ENCODE data around the gene BPIFB2. TPM values are rescaled to one million over a fixed set of nuclear protein-coding genes. Genes with fewer than 3 reads are reported as not detected.

BPIFB2 gene
- total and polyA plus RNA-seq, 10 of the 15 experiments (the other 5 are each of a cell fraction or from before 2014, with no cell fraction given): not detected

GRCh38 chr20:33026072-33026778 is 18.7 kb downstream of the BPIFB2 start:
- ChIA-PET RAD21 (ENCODE audit: unreplicated experiment) (no interaction called here), CTCF (no interaction called here), SMC1A (ENCODE audit: uncharacterized antibody, unreplicated experiment) (no interaction called here), POLR2A (no interaction called here)
- no peak for TF ChIP-seq REST (IDR thresholded peaks at IDR 0.05; ENCODE audit: low read depth, low read length)
- TF ChIP-seq HDGF (IDR thresholded peaks at IDR 0.05): no peak
- TF ChIP-seq YBX1 (IDR thresholded peaks at IDR 0.05): no peak
- no peak for TF ChIP-seq ETV6 (conservative IDR thresholded peaks at IDR 0.05 in 1 of 2, IDR thresholded peaks at IDR 0.05 in 1 of 2; ENCODE audit: borderline replicate concordance in 1 of 2, low read depth in 1 of 2)
- no peak for TF ChIP-seq RFX5 (IDR thresholded peaks at IDR 0.05; ENCODE audit: low read depth, low read length)
- no peak for TF ChIP-seq BACH1 (IDR thresholded peaks at IDR 0.05; ENCODE audit: borderline replicate concordance)
- TF ChIP-seq PML (IDR thresholded peaks at IDR 0.05; ENCODE audit: low read length): no peak
- no peak for TF ChIP-seq JUND (IDR thresholded peaks at IDR 0.05; ENCODE audit: low read depth, low read length)
- no peak for TF ChIP-seq CHD2 (IDR thresholded peaks at IDR 0.05; ENCODE audit: borderline replicate concordance, low read depth, low read length)
- no peak for TF ChIP-seq IKZF2 (IDR thresholded peaks at IDR 0.05)
- no peak for TF ChIP-seq NR2F1 (conservative IDR thresholded peaks at IDR 0.05)
- TF ChIP-seq SUPT20H (IDR thresholded peaks at IDR 0.05; ENCODE audit: borderline replicate concordance, control insufficient read depth, low read depth, low read length): no peak
- no peak for TF ChIP-seq POLR2AphosphoS2 (IDR thresholded peaks at IDR 0.05; ENCODE audit: low read depth, low read length)
- no peak for TF ChIP-seq BRCA1 (IDR thresholded peaks at IDR 0.05; ENCODE audit: low read depth, low read length)
- TF ChIP-seq NRF1 (conservative IDR thresholded peaks at IDR 0.05; ENCODE audit: low read depth, low read length): no peak
- TF ChIP-seq EGR1 (IDR thresholded peaks at IDR 0.05; ENCODE audit: borderline replicate concordance in 1 of 2, low read depth in 2 of 2, low read length in 2 of 2): no peak
- Histone ChIP-seq H3K4me3 (no peak overlapping the region), H3K4me2 (ENCODE audit: control insufficient read depth, insufficient read depth) (no peak overlapping the region), H3K27me3 (replicated peaks in 1 of 2; ENCODE audit: control insufficient read depth in 2 of 2, insufficient read depth in 2 of 2, low read length in 1 of 2) (no peaks in the 10 kb centered on the region; a peak in 1 of 4 replicates), H3K9ac (ENCODE audit: control insufficient read depth, insufficient read depth, low read length) (no peak overlapping the region), H3K9me3 (replicated peaks; ENCODE audit: control insufficient read depth, insufficient read depth, low read length) (no peaks in the 10 kb centered on the region), H4K20me1 (ENCODE audit: control insufficient read depth, insufficient read depth) (no peaks in the 10 kb centered on the region), H3K79me2 (ENCODE audit: control insufficient read depth, insufficient read depth, low read length) (no peaks in the 10 kb centered on the region), H3K27ac (ENCODE audit: control insufficient read depth, insufficient read depth) (no peak overlapping the region), H2AFZ (ENCODE audit: control insufficient read depth, low read depth, low read length) (no peak overlapping the region), H3K36me3 (ENCODE audit: control insufficient read depth in 2 of 2, insufficient read depth in 2 of 2, low read length in 1 of 2) (no peaks in the 10 kb centered on the region), H3K4me1 (ENCODE audit: control insufficient read depth, insufficient read depth, low read length) (peaks cover 3% of the 10 kb centered on the region)
- DNase-seq (ENCODE audit: low read depth, low spot score) (no peak), ATAC-seq (no peak), FAIRE-seq (no peak)
- intact Hi-C loops (cut with micrococcal nuclease; ENCODE audit: unreplicated experiment) (no loop called here), in situ Hi-C loops (cut with MboI) (no loop called here)
- no TSS peak for BruUV-seq (replicated peaks)
- 10% methylated on average over 5 of the region's 5 CpGs for WGBS (ENCODE audit: insufficient coverage, insufficient replicate concordance, low lambda C conversion rate, missing lambda C conversion rate)

All from GM12878 (cell line).